HEK293T (cell line): ENCODE measurements around the gene CEP135.

Experiments
- BHLHE40 ChIP-seq: fragments of 450-650 bp; IDR thresholded peaks from 2 replicates; pipeline ENCODE4 v1.6.1; 2016; ENCODE audit warnings: mild to moderate bottlenecking, moderate library complexity, borderline replicate concordance
- ELF4 ChIP-seq: fragments of 450-650 bp; IDR thresholded peaks from 2 replicates; pipeline ENCODE4 v1.6.1; 2017; ENCODE audit warnings: antibody characterized with exemption
- TARDBP ChIP-seq: fragments of 450-650 bp; IDR thresholded peaks from 2 replicates; pipeline ENCODE4 v1.6.1; 2016

GRCh38 chr4:55989766-55990165 lies 41.0 kb downstream of the CEP135 start:
- TF ChIP-seq TARDBP = no peak
- TF ChIP-seq BHLHE40 = no peak
- no peak for TF ChIP-seq ELF4
